Mesothelial cell of epicardium (in vitro differentiated cells): ENCODE data around the gene CCT8L2. TPM values are rescaled to one million over a fixed set of nuclear protein-coding genes. Genes with fewer than 3 reads are reported as not detected.
"Not testable (repeated sequence)": the region's sequence is repeated elsewhere in the genome, so short reads cannot be mapped to it uniquely, and the experiment has no call there.

Source experiments
- DNase-seq, 2 experiments: peaks; one replicate each; pipeline ENCODE4 v3.0.0; 2021; ENCODE audit warnings: low spot score in 2 of 2; ENCODE audit not compliant: unreplicated experiment in 2 of 2
- H3K27ac Mint-ChIP-seq: 2 replicates; pipeline ENCODE4 v1.8.0; 2021; ENCODE audit warnings: mixed read lengths
- H3K27me3 Mint-ChIP-seq: 2 replicates; pipeline ENCODE4 v1.8.0; 2021; ENCODE audit warnings: low read depth, mixed read lengths
- H3K36me3 Mint-ChIP-seq: 2 replicates; pipeline ENCODE4 v1.8.0; 2021; ENCODE audit warnings: mixed read lengths
- H3K4me1 Mint-ChIP-seq: 2 replicates; pipeline ENCODE4 v1.8.0; 2021; ENCODE audit warnings: mixed read lengths
- H3K4me3 Mint-ChIP-seq: 2 replicates; pipeline ENCODE4 v1.8.0; 2021; ENCODE audit warnings: mild to moderate bottlenecking, moderate library complexity, mixed read lengths
- H3K9me3 Mint-ChIP-seq: 2 replicates; pipeline ENCODE4 v1.8.0; 2021; ENCODE audit warnings: mixed read lengths
- total RNA-seq: library from RNA; stranded (reverse); gene quantifications from 3 replicates; pipeline ENCODE4 v1.2.1, GENCODE V29; 2021
- TF ChIP-seq, protein P1 (sequence below): fragments of 200-600 bp; sonication (generic); IDR thresholded peaks from one replicate; pipeline ENCODE4 v1.5.0; 2021; ENCODE audit warnings: antibody characterized with exemption; ENCODE audit not compliant: unreplicated experiment

The CCT8L2 gene
- total RNA-seq, 1 donor from 2014 or later, result not detected

GRCh38 chr22:16594026-16594425, 1.4 kb upstream of the CCT8L2 start:
- Mint-ChIP-seq H3K4me3 (no peak overlapping the region), H3K27me3 (no peaks in the 10 kb centered on the region), H3K27ac (no peak overlapping the region), H3K4me1 (no peaks in the 10 kb centered on the region), H3K36me3 (peaks cover 4% of the 10 kb centered on the region), H3K9me3 (peaks cover 34% of the 10 kb centered on the region)
- no peak for DNase-seq
- TF ChIP-seq, protein P1, sequence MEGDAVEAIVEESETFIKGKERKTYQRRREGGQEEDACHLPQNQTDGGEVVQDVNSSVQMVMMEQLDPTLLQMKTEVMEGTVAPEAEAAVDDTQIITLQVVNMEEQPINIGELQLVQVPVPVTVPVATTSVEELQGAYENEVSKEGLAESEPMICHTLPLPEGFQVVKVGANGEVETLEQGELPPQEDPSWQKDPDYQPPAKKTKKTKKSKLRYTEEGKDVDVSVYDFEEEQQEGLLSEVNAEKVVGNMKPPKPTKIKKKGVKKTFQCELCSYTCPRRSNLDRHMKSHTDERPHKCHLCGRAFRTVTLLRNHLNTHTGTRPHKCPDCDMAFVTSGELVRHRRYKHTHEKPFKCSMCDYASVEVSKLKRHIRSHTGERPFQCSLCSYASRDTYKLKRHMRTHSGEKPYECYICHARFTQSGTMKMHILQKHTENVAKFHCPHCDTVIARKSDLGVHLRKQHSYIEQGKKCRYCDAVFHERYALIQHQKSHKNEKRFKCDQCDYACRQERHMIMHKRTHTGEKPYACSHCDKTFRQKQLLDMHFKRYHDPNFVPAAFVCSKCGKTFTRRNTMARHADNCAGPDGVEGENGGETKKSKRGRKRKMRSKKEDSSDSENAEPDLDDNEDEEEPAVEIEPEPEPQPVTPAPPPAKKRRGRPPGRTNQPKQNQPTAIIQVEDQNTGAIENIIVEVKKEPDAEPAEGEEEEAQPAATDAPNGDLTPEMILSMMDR, result no peak

DNA sequence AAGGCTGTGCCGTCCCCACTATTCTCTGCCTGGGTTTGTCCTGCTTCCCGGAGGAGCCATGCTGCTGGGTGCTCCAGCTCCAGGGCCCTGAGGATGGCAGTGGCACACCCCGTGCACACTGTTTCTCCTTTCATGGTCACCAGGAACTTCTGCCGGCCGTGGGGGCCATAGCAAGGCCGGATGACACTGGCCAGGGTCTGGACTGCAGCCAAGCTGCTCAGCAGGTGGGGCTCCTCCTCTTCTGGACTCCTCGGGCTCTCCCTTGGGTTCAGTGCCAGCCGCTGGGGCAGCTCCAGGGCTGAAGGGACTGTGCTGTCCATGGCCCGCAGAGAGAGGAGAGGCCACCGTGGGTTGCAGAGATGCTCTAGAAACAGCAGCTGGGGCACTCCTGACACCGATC, 379 bp downstream of the CCT8L2 start:
- not testable (repeated sequence) for DNase-seq, H3K27ac Mint-ChIP-seq, H3K4me3 Mint-ChIP-seq, H3K27me3 Mint-ChIP-seq, H3K36me3 Mint-ChIP-seq, H3K4me1 Mint-ChIP-seq
- H3K9me3 Mint-ChIP-seq, result peaks cover 34% of the 10 kb centered on the region

GRCh38 chr22:16591136-16591535, 1.5 kb downstream of the CCT8L2 start:
- not testable (repeated sequence) for H3K36me3 Mint-ChIP-seq, H3K27me3 Mint-ChIP-seq, H3K27ac Mint-ChIP-seq, H3K4me1 Mint-ChIP-seq, DNase-seq, H3K4me3 Mint-ChIP-seq
- peaks cover 29% of the 10 kb centered on the region for H3K9me3 Mint-ChIP-seq

DNA sequence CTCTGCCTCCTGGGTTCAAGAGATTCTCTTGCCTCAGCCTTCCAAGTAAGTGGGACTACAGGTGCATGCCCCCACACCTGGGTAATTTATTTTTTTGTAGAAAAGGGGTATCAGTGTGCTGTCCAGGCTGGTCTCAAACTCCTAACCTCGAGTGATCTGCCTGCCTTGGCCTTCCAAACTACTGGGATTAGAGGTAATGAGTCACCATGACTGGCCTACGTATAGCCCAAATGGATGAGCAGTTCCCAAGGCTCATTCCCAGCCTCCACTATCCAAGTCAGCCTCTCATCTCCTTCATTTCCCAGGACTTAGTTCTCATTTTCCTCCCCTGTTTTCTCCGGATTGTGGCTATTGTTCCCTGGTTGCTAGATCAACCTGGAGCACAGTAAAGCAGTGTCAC, 5.6 kb downstream of the CCT8L2 start:
- Mint-ChIP-seq H3K9me3 (peaks cover 23% of the 10 kb centered on the region), H3K27me3 (no peaks in the 10 kb centered on the region), H3K36me3 (peaks cover 2% of the 10 kb centered on the region), H3K27ac (no peak overlapping the region), H3K4me3 (no peak overlapping the region), H3K4me1 (no peaks in the 10 kb centered on the region)
- no peak for DNase-seq
- TF ChIP-seq, protein P1, result no peak

- TF ChIP-seq, protein P1, result no peak
- Mint-ChIP-seq H3K27ac (no peak overlapping the region), H3K36me3 (peaks cover 2% of the 10 kb centered on the region), H3K4me3 (no peak overlapping the region), H3K4me1 (no peaks in the 10 kb centered on the region), H3K27me3 (no peaks in the 10 kb centered on the region), H3K9me3 (peaks cover 23% of the 10 kb centered on the region)
- DNase-seq, result no peak
Measured at GRCh38 chr22:16586170-16586569, 6.4 kb downstream of the CCT8L2 start.

DNA sequence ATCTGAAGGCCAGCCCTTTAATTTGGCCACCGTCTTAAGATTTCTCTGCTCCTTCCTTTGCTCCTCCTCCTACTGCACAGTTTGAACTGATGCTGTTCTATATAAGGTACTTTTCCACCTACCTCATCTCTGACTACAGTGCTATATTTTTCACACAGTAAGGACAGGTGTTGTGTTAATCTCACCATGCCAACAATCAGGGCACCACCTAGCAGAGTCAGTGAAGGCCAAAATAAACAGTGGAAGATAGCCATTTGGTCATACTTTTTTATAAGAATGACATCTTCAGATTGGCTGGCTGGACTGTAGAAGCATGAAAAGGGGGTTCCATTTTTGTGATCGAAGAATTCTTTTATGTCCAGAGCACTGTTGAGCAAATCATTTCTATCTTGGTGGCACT, 11.7 kb downstream of the CCT8L2 start:
- H3K4me3 Mint-ChIP-seq, H3K27me3 Mint-ChIP-seq, H3K4me1 Mint-ChIP-seq, H3K27ac Mint-ChIP-seq, H3K36me3 Mint-ChIP-seq, DNase-seq: not testable (repeated sequence)
- peaks cover 14% of the 10 kb centered on the region for H3K9me3 Mint-ChIP-seq

GRCh38 chr22:16569240-16569834, 23.3 kb downstream of the CCT8L2 start:
- not testable (repeated sequence) for H3K4me1 Mint-ChIP-seq, DNase-seq, H3K36me3 Mint-ChIP-seq, H3K27ac Mint-ChIP-seq, H3K4me3 Mint-ChIP-seq, H3K27me3 Mint-ChIP-seq, H3K9me3 Mint-ChIP-seq

DNA sequence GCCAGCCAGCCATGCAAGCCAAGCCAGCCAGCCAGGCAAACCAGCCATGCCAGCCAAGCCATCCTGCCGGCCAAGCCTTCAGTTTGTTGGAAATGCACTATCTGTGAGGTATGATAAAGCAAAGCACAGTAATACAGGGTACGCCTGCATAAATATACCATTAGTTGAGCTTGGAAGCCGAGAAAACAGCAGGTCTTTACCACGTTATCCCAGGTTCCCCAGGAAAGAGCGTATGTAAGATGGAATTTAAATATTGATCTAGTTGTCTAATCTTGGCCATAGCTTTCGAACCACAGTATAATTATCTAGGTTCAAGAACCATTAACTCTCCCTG, 24.2 kb downstream of the CCT8L2 start:
- no peaks in the 10 kb centered on the region for H3K27me3 Mint-ChIP-seq

DNA sequence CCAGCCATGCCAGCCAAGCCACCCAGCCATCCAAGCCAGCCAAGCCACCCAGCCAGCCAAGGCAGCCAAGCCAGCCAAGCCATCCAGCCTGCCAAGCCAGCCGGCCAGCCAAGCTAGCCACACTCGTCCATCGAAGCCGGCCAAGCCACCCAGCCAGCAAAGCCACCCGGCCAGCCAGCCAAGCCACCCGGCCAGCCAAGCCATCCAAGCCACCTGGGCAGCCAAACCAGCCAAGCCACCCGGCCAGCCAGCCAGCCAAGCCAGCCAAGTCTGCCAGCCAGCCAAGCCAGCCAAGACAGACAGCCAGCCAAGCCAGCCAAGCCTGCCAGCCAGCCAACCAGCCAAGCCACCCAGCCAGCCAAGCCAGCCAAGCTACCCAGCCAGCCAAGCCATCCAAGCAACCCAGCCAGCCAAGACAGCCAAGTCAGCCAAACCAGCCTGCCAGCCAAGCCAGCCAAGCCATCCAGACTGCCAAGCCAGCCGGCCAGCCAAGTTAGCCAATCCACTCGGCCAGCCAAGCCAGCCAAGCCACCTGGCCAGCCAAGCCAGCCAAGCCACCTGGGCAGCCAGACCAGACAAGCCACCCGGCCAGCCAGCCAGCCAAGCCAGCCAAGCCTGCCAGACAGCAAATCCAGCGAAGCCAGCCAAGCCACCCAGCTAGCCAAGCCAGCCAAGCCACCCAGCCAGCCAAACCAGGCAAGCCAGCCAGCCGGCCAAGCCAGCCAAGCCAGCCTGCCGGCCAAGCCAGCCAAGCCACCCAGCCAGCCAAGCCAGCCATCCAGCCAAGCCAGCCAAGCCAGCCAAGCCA, 24.8 kb downstream of the CCT8L2 start:
- not testable (repeated sequence) for H3K27me3 Mint-ChIP-seq, DNase-seq, H3K9me3 Mint-ChIP-seq, H3K4me1 Mint-ChIP-seq, H3K36me3 Mint-ChIP-seq, H3K27ac Mint-ChIP-seq, H3K4me3 Mint-ChIP-seq

More for the DNA sequence above, 24.2 kb downstream of the CCT8L2 start:
- Mint-ChIP-seq H3K27ac (no peak overlapping the region), H3K4me3 (no peak overlapping the region), H3K4me1 (no peaks in the 10 kb centered on the region), H3K36me3 (no peaks in the 10 kb centered on the region), H3K9me3 (peaks cover 6% of the 10 kb centered on the region)
- no peak for DNase-seq
- TF ChIP-seq, protein P1, result no peak
